ENCODE results near the gene TSPAN2.

TSPAN2 gene

GRCh38 chr1:115129071-115129640, 39.9 kb upstream of the TSPAN2 start:
- H3K27ac ChIP-seq (ENCODE audit: low read length): no peak overlapping the region
- H3K9me3 ChIP-seq (ENCODE audit: control insufficient read depth in 2 of 2, low read length in 2 of 2): no peaks in the 10 kb centered on the region

GRCh38 chr1:115127539-115127938, 38.2 kb upstream of the TSPAN2 start:
- no peaks in the 10 kb centered on the region for H3K36me3 ChIP-seq (ENCODE audit: control insufficient read depth in 2 of 2, insufficient read depth in 2 of 2, low read length in 2 of 2)
- H3K27me3 ChIP-seq (ENCODE audit: control insufficient read depth in 1 of 2, insufficient read depth in 2 of 2, low read length in 2 of 2): no peaks in the 10 kb centered on the region
- no peak overlapping the region for H3K4me3 ChIP-seq (ENCODE audit: low read length in 2 of 2)
- no peak overlapping the region for H3K9ac ChIP-seq (ENCODE audit: low read length in 2 of 2)
- H3K9me3 ChIP-seq (ENCODE audit: control insufficient read depth in 2 of 2, low read length in 2 of 2): peaks cover 0 to 4% of the 10 kb centered on the region in 2 donors
- no peak overlapping the region for H3K27ac ChIP-seq (ENCODE audit: low read length)
- no peaks in the 10 kb centered on the region for H3K4me1 ChIP-seq (ENCODE audit: control insufficient read depth, insufficient read depth, low read length)

More at GRCh38 chr1:115129071-115129640, 39.9 kb upstream of the TSPAN2 start:
- no peaks in the 10 kb centered on the region for H3K36me3 ChIP-seq (ENCODE audit: control insufficient read depth in 2 of 2, insufficient read depth in 2 of 2, low read length in 2 of 2)
- peaks cover under 1% of the 10 kb centered on the region for H3K4me1 ChIP-seq (ENCODE audit: control insufficient read depth, insufficient read depth, low read length)
- H3K9ac ChIP-seq (ENCODE audit: low read length in 2 of 2): no peak overlapping the region
- H3K27me3 ChIP-seq (ENCODE audit: control insufficient read depth in 1 of 2, insufficient read depth in 2 of 2, low read length in 2 of 2): no peaks in the 10 kb centered on the region
- no peak overlapping the region for H3K4me3 ChIP-seq (ENCODE audit: low read length in 2 of 2)

GRCh38 chr1:115126516-115126915, 37.2 kb upstream of the TSPAN2 start:
- H3K9ac ChIP-seq (ENCODE audit: low read length in 2 of 2): no peak overlapping the region
- no peaks in the 10 kb centered on the region for H3K4me1 ChIP-seq (ENCODE audit: control insufficient read depth, insufficient read depth, low read length)
- H3K9me3 ChIP-seq (ENCODE audit: control insufficient read depth in 2 of 2, low read length in 2 of 2): peaks cover 3 to 8% of the 10 kb centered on the region in 2 donors
- H3K27me3 ChIP-seq (ENCODE audit: control insufficient read depth in 1 of 2, insufficient read depth in 2 of 2, low read length in 2 of 2): no peaks in the 10 kb centered on the region
- no peaks in the 10 kb centered on the region for H3K36me3 ChIP-seq (ENCODE audit: control insufficient read depth in 2 of 2, insufficient read depth in 2 of 2, low read length in 2 of 2)
- no peak overlapping the region for H3K4me3 ChIP-seq (ENCODE audit: low read length in 2 of 2)
- H3K27ac ChIP-seq (ENCODE audit: low read length): no peak overlapping the region

- H3K9ac ChIP-seq (ENCODE audit: low read length in 2 of 2): no peak overlapping the region
- no peak overlapping the region for H3K27ac ChIP-seq (ENCODE audit: low read length)
- H3K36me3 ChIP-seq (ENCODE audit: control insufficient read depth in 2 of 2, insufficient read depth in 2 of 2, low read length in 2 of 2): no peaks in the 10 kb centered on the region
- no peaks in the 10 kb centered on the region for H3K27me3 ChIP-seq (ENCODE audit: control insufficient read depth in 1 of 2, insufficient read depth in 2 of 2, low read length in 2 of 2)
- H3K4me1 ChIP-seq (ENCODE audit: control insufficient read depth, insufficient read depth, low read length): no peaks in the 10 kb centered on the region
- peaks cover 8% of the 10 kb centered on the region in 2 donors for H3K9me3 ChIP-seq (ENCODE audit: control insufficient read depth in 2 of 2, low read length in 2 of 2)
- no peak overlapping the region for H3K4me3 ChIP-seq (ENCODE audit: low read length in 2 of 2)
Measured at GRCh38 chr1:115123116-115123515, 33.8 kb upstream of the TSPAN2 start.

GRCh38 chr1:115121793-115122192, 32.5 kb upstream of the TSPAN2 start:
- Histone ChIP-seq H3K4me3 (ENCODE audit: low read length in 2 of 2) (no peak overlapping the region), H3K9ac (ENCODE audit: low read length in 2 of 2) (no peak overlapping the region), H3K9me3 (ENCODE audit: control insufficient read depth in 2 of 2, low read length in 2 of 2) (peaks cover 8% of the 10 kb centered on the region in 2 donors), H3K27me3 (ENCODE audit: control insufficient read depth in 1 of 2, insufficient read depth in 2 of 2, low read length in 2 of 2) (no peaks in the 10 kb centered on the region), H3K36me3 (ENCODE audit: control insufficient read depth in 2 of 2, insufficient read depth in 2 of 2, low read length in 2 of 2) (no peaks in the 10 kb centered on the region), H3K4me1 (ENCODE audit: control insufficient read depth, insufficient read depth, low read length) (no peaks in the 10 kb centered on the region), H3K27ac (ENCODE audit: low read length) (no peak overlapping the region)

- no peaks in the 10 kb centered on the region for H3K27me3 ChIP-seq (ENCODE audit: control insufficient read depth in 1 of 2, insufficient read depth in 2 of 2, low read length in 2 of 2)
- no peak overlapping the region for H3K9ac ChIP-seq (ENCODE audit: low read length in 2 of 2)
- H3K4me1 ChIP-seq (ENCODE audit: control insufficient read depth, insufficient read depth, low read length): no peaks in the 10 kb centered on the region
- H3K36me3 ChIP-seq (ENCODE audit: control insufficient read depth in 2 of 2, insufficient read depth in 2 of 2, low read length in 2 of 2): no peaks in the 10 kb centered on the region
- H3K27ac ChIP-seq (ENCODE audit: low read length): no peak overlapping the region
- H3K9me3 ChIP-seq (ENCODE audit: control insufficient read depth in 2 of 2, low read length in 2 of 2): peaks cover 8% of the 10 kb centered on the region in 2 donors
- H3K4me3 ChIP-seq (ENCODE audit: low read length in 2 of 2): no peak overlapping the region
Measured at GRCh38 chr1:115120296-115120695, 31.0 kb upstream of the TSPAN2 start.

- H3K27me3 ChIP-seq (ENCODE audit: control insufficient read depth in 1 of 2, insufficient read depth in 2 of 2, low read length in 2 of 2): no peaks in the 10 kb centered on the region
- H3K9ac ChIP-seq (ENCODE audit: low read length in 2 of 2): no peak overlapping the region
Measured at GRCh38 chr1:115118611-115119010, 29.3 kb upstream of the TSPAN2 start.

GRCh38 chr1:115118086-115118485, 28.8 kb upstream of the TSPAN2 start:
- Histone ChIP-seq H3K36me3 (ENCODE audit: control insufficient read depth in 2 of 2, insufficient read depth in 2 of 2, low read length in 2 of 2) (no peaks in the 10 kb centered on the region), H3K4me3 (ENCODE audit: low read length in 2 of 2) (no peak overlapping the region), H3K4me1 (ENCODE audit: control insufficient read depth, insufficient read depth, low read length) (peaks cover under 1% of the 10 kb centered on the region), H3K27ac (ENCODE audit: low read length) (no peak overlapping the region), H3K27me3 (ENCODE audit: control insufficient read depth in 1 of 2, insufficient read depth in 2 of 2, low read length in 2 of 2) (no peaks in the 10 kb centered on the region), H3K9ac (ENCODE audit: low read length in 2 of 2) (no peak overlapping the region), H3K9me3 (ENCODE audit: control insufficient read depth in 2 of 2, low read length in 2 of 2) (peaks cover 4 to 8% of the 10 kb centered on the region in 2 donors)

More at GRCh38 chr1:115118611-115119010, 29.3 kb upstream of the TSPAN2 start:
- Histone ChIP-seq H3K9me3 (ENCODE audit: control insufficient read depth in 2 of 2, low read length in 2 of 2) (peaks cover 8% of the 10 kb centered on the region in 2 donors), H3K4me1 (ENCODE audit: control insufficient read depth, insufficient read depth, low read length) (no peaks in the 10 kb centered on the region), H3K36me3 (ENCODE audit: control insufficient read depth in 2 of 2, insufficient read depth in 2 of 2, low read length in 2 of 2) (no peaks in the 10 kb centered on the region), H3K27ac (ENCODE audit: low read length) (no peak overlapping the region), H3K4me3 (ENCODE audit: low read length in 2 of 2) (no peak overlapping the region)

- Histone ChIP-seq H3K27me3 (ENCODE audit: control insufficient read depth in 1 of 2, insufficient read depth in 2 of 2, low read length in 2 of 2) (no peaks in the 10 kb centered on the region), H3K4me1 (ENCODE audit: control insufficient read depth, insufficient read depth, low read length) (peaks cover 7% of the 10 kb centered on the region), H3K27ac (ENCODE audit: low read length) (no peak overlapping the region), H3K36me3 (ENCODE audit: control insufficient read depth in 2 of 2, insufficient read depth in 2 of 2, low read length in 2 of 2) (no peaks in the 10 kb centered on the region), H3K9me3 (ENCODE audit: control insufficient read depth in 2 of 2, low read length in 2 of 2) (peaks cover 4 to 8% of the 10 kb centered on the region in 2 donors), H3K4me3 (ENCODE audit: low read length in 2 of 2) (no peak overlapping the region), H3K9ac (ENCODE audit: low read length in 2 of 2) (no peak overlapping the region)
Measured at GRCh38 chr1:115117298-115117697, 28.0 kb upstream of the TSPAN2 start.

- Histone ChIP-seq H3K27ac (ENCODE audit: low read length) (no peak overlapping the region), H3K36me3 (ENCODE audit: control insufficient read depth in 2 of 2, insufficient read depth in 2 of 2, low read length in 2 of 2) (no peaks in the 10 kb centered on the region), H3K27me3 (ENCODE audit: control insufficient read depth in 1 of 2, insufficient read depth in 2 of 2, low read length in 2 of 2) (no peaks in the 10 kb centered on the region), H3K9ac (ENCODE audit: low read length in 2 of 2) (no peak overlapping the region), H3K4me1 (ENCODE audit: control insufficient read depth, insufficient read depth, low read length) (peaks cover 7% of the 10 kb centered on the region), H3K4me3 (ENCODE audit: low read length in 2 of 2) (no peak overlapping the region), H3K9me3 (ENCODE audit: control insufficient read depth in 2 of 2, low read length in 2 of 2) (peaks cover 0 to 5% of the 10 kb centered on the region in 2 donors)
Measured at GRCh38 chr1:115116512-115116911, 27.2 kb upstream of the TSPAN2 start.

GRCh38 chr1:115115521-115116161, 26.3 kb upstream of the TSPAN2 start:
- Histone ChIP-seq H3K4me1 (ENCODE audit: control insufficient read depth, insufficient read depth, low read length) (peaks cover 7% of the 10 kb centered on the region), H3K4me3 (ENCODE audit: low read length in 2 of 2) (no peak overlapping the region), H3K27me3 (ENCODE audit: control insufficient read depth in 1 of 2, insufficient read depth in 2 of 2, low read length in 2 of 2) (no peaks in the 10 kb centered on the region), H3K9me3 (ENCODE audit: control insufficient read depth in 2 of 2, low read length in 2 of 2) (no peaks in the 10 kb centered on the region), H3K36me3 (ENCODE audit: control insufficient read depth in 2 of 2, insufficient read depth in 2 of 2, low read length in 2 of 2) (no peaks in the 10 kb centered on the region), H3K27ac (ENCODE audit: low read length) (no peak overlapping the region), H3K9ac (ENCODE audit: low read length in 2 of 2) (no peak overlapping the region)
